ENCODE results near the gene PRRC2A. TPM values are rescaled to one million over a fixed set of nuclear protein-coding genes. Genes with fewer than 3 reads are reported as not detected.

Gene PRRC2A
- 49.4 and 57.4 TPM in 2 replicates for total RNA-seq

DNA sequence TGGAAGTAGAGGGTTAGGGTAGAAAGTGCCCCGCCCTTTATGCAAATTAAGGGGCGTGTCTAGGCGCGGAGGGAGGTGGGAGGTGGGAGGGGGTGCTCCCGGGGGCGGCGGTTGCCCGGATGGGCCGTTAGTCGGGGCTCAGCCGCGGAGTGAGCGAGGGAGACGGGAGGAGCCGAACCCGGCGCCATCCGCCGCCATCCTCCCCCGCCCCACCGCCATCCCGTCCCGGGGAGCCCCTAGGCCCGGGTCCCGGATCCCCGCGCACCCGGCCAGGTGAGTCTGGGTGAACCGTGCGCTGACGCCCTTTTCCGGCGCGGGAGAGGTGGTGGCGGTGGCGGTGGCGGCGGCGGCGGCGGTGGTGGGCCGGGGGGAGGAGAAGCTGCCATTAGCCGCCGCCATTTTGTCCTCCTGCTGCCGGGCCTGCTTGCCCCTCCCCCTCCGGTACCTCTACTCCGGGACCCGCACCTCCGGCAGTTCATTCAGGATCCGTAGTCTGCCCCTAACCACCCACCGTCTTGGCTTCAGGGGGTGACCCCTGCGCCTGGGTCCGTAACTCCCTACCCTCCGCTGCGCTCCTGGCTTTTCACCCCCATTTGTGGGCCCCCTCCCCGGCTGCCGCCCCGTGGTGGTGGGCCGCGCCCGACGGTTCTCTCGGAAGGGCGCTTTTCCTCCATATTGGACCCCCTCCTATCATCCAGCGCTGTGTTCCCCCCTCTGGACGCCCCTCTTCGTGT lies at the start of gene PRRC2A:
Gene PRRC2A, plus strand, starts transcription at position 130 of the 734 bp plus-strand sequence. CDS start 2,075 bp downstream, outside the sequence.

DNA sequence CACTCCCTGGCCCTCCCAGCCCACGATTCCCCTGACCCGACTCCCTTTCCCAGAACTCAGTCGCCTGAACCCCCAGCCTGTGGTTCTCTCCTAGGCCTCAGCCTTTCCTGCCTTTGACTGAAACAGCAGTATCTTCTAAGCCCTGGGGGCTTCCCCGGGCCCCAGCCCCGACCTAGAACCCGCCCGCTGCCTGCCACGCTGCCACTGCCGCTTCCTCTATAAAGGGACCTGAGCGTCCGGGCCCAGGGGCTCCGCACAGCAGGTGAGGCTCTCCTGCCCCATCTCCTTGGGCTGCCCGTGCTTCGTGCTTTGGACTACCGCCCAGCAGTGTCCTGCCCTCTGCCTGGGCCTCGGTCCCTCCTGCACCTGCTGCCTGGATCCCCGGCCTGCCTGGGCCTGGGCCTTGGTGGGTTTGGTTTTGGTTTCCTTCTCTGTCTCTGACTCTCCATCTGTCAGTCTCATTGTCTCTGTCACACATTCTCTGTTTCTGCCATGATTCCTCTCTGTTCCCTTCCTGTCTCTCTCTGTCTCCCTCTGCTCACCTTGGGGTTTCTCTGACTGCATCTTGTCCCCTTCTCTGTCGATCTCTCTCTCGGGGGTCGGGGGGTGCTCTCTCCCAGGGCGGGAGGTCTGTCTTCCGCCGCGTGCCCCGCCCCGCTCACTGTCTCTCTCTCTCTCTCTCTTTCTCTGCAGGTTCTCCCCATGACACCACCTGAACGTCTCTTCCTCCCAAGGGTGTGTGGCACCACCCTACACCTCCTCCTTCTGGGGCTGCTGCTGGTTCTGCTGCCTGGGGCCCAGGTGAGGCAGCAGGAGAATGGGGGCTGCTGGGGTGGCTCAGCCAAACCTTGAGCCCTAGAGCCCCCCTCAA lies 48.2 kb upstream of the PRRC2A start, which contains the start of gene LTA:
Gene LTA, plus strand, starts transcription at position 249 of the 871 bp plus-strand sequence. Its CDS starts 454 bp downstream, at position 703.

DNA sequence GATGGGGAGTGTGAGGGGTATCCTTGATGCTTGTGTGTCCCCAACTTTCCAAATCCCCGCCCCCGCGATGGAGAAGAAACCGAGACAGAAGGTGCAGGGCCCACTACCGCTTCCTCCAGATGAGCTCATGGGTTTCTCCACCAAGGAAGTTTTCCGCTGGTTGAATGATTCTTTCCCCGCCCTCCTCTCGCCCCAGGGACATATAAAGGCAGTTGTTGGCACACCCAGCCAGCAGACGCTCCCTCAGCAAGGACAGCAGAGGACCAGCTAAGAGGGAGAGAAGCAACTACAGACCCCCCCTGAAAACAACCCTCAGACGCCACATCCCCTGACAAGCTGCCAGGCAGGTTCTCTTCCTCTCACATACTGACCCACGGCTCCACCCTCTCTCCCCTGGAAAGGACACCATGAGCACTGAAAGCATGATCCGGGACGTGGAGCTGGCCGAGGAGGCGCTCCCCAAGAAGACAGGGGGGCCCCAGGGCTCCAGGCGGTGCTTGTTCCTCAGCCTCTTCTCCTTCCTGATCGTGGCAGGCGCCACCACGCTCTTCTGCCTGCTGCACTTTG lies 45.1 kb upstream of the PRRC2A start, which contains the start of gene TNF:
Gene TNF, plus strand, starts transcription at position 231 of the 567 bp plus-strand sequence. Its CDS starts 177 bp downstream, at position 408.

DNA sequence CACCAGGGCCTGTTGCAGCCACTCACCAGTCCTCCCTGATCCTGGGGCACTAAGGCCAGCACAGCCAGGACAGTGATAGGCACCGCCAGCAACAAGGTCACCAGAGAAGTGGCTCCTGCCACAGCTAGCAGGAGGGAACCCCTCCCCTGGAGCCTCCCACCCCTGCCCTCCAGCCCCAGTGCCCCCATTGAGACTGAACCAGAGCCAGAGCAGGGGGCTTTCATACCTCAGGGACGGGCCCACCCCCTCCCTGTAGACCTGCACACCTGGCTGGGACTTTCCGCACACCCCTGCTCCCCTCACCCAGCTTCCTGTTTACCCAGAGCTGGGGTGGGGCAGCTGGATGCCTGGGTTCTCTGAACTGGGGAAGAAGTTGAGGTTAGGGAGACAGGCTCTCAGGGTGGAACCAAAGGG lies 38.3 kb upstream of the PRRC2A start, which contains the start of gene LTB:
Gene LTB, minus strand, starts transcription at position 195 of the 414 bp plus-strand sequence. Its CDS starts 7 bp downstream, at position 188.

DNA sequence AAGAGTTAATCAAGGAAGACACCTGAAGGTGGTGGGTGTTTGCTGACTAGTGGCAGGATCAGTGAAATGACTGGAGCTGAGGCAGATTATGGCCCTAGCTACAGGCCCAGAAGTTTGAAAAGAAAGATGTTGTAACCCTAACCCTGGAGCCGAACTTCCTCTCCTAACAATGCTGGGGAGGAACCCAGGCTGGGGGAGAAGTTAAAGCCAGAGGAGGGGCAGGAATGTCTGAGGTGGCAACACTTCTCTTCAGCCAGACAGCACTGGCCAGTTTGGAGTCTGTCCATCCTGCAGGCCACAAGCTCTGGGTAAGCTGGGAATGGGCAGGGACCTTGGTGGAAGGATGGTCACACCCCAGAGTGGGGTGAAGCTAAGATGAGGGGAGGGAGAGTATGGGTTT lies 34.5 kb upstream of the PRRC2A start, which contains the start of gene LST1:
Gene LST1, plus strand, starts transcription at position 270 of the 400 bp plus-strand sequence. CDS start 1,023 bp downstream, outside the sequence.

DNA sequence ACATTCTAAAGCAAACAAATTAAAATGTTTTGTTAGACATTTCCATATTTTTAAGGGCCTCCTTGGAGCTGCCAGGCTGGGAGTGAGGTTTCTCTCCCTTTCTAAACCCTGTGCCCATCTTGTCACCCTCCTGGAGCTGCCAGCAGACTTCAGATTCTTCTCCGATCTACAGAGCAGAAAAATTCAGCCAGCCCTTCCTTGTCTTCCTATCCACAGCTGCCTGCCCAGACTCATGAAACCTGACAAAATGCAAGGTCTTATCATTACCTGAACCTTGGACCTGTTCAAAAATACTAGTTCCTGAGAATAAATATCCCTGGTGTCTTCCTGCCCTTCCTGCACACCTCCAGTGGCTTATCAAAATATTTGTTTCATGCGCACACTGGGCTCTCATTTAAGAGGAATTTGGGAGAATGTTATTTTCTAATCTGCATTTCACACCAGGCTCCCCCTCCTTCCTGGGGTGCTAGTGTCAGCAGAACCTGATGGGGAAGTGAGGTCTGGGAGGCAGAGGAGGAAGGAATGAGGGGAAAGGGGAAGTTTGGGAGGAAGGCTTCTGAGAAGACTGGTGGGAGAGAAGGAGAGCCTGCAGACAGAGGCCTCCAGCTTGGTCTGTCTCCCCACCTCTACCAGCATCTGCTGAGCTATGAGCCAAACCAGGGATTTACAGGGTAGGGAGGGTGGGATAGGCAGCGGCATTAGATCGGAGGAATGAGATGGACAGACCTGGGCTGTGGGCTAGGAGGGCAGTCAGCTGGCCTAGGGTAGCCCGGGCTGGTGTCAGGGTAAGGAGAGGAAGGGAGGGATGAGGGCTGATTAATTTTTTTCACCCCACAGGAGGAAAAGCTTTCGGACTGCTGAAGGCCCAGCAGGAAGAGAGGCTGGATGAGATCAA lies 5.6 kb upstream of the PRRC2A start, which contains the start of gene AIF1:
Gene AIF1, plus strand, starts transcription at position 551 of the 895 bp plus-strand sequence. Its CDS starts 96 bp downstream, at position 647.

DNA sequence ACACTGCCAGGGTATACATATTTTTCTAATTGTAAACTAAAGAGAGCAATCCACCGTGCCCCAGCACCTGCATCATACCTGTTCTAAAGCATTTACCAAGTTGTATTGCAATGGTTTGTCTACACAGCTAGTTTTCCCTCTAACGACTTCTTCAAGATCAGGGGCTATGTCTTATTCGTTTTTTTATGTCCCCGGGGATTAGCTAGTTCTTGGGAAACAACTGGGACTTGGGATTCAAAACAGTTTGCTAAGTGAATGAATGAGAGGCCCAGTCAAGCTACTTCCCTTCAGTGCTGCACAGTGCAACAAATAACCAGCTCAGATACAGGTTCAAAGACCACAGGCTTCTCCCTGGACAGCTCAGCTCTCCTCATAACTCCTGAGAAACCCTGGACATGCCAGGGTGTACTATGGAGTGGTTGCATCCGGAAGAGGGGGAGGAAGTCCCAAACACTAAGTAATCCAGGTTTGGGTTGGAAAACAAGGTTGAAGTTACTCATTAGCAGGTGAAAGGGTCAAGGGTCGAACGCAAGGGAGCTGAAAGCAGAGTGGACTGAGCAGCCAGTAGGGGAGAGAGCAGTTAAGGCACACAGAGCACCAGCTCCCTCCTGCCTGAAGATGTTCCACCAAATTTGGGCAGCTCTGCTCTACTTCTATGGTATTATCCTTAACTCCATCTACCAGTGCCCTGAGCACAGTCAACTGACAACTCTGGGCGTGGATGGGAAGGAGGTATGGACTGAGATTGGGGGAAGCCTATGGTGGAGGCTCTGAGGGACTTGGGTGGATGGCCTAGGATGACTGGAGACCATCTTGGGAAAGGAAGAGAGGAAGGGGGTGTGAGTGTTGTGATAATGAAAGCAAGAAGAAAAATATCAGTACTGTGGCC lies 35.1 kb downstream of the PRRC2A start, which contains the start of gene APOM:
Gene APOM, plus strand, starts transcription at position 546 of the 889 bp plus-strand sequence. Its CDS starts 73 bp downstream, at position 619.

DNA sequence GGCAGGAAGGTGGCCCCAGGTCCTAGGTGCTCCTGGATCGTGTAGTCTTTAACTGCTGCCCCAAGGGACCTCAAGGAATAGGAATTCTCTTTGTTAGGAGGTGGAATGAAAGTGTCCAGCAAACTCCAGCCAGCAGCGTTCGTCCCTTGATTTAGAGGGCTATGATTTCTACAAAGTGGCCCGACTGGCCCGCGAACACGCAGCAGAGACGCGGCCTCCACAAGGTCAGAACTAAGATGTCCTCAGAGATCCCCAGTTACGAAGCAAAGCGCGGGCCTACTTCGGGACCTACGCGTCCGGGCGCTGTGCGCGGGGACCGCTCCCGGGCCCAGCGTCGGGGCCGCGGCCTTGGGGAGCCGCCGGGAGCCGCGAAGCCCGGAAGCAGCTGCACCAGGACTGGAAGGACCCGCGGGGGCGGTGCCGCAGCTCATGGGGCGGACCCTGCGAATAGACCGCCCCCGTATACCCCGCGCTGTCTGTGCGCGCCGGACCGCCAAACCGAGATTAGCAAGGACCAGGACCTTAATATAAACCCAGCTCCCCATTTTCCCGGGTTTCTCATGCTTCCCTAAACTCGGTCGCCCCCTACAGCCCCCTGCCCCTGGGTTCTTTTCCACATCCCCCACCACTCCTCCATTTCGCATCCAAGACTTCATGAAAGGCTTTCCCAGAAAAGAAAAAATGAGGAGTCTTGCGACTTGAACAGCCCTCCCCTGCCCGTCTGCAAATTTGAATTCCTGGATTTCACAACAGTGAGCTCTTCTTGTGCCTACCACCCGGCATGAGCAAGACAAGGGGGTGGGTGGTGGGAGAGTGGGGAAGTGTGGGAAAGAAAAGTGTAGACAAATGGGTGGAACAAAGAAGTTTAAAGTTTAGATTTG lies 40.1 kb downstream of the PRRC2A start, which contains the start of gene C6orf47:
Gene C6orf47, minus strand, starts transcription at position 398 of the 881 bp plus-strand sequence. CDS start 831 bp downstream, outside the sequence.

DNA sequence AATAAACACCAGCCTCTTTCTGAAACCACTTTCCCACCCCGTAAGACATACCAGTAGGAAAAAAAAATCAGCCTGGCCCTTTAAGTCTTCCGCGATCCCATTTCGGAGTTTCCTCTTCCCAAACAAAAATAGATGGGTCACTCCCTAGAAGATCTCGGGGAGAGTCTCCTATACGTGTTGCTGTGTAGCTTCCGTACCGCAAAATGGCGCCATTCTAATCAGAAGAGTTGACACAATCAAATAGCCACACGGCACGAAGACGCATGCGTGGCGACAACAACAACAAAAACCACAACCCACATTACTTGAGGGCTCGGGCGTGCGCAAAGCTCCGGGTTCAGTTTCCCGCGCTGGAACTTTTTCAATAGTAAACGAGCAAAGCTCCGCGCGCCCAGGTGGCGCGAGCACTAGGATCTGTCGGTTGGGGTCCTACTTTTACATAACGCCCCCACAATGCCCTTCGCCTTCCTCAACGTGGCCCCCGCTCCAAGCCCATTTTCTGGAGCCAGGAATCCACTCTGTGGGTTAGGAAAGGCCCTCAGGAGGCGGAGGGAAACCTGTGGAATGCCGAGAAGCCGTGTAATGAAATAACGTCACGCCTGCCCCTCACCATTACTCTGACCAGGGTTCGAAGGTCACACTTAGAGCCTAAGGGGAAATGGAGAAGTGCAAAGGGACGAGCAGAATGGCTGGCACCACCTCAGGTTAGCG lies 44.4 kb downstream of the PRRC2A start, which contains the start of gene GPANK1:
Gene GPANK1, minus strand, starts transcription at position 208 of the 711 bp plus-strand sequence. CDS start 519 bp downstream, outside the sequence.

DNA sequence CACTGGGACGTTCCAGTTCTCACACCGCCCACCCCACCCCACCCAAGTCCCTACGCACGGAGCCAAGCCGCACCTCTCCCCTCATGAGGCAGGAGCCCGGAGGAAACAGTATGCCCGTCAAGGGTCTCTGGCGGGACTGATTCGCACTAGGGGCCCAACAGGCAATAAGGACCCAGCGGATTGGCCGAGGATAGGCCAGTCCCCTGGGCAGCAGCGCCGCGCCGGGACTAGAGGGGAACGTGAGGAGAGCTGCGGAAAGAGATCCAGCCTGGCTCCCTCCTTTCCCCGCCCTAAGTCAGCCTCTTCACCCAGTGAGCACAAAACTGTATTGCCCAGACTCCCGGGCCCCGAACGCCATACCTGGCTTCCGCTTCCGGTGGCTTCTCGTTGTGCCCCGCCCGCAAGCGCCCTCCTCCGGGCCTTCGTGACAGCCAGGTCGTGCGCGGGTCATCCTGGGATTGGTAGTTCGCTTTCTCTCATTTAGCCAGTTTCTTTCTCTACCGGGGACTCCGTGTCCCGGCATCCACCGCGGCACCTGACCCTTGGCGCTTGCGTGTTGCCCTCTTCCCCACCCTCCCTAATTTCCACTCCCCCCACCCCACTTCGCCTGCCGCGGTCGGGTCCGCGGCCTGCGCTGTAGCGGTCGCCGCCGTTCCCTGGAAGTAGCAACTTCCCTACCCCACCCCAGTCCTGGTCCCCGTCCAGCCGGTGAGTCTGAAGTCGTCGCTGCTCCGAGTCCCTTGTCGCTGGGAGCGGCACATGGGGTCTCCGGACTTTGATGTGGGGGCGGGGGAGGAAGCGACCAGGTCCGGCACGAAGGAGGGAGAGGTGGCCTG lies 45.2 kb downstream of the PRRC2A start, which contains the start of gene CSNK2B:
Gene CSNK2B, plus strand, starts transcription at position 580 of the 836 bp plus-strand sequence. CDS start 752 bp downstream, outside the sequence.

DNA sequence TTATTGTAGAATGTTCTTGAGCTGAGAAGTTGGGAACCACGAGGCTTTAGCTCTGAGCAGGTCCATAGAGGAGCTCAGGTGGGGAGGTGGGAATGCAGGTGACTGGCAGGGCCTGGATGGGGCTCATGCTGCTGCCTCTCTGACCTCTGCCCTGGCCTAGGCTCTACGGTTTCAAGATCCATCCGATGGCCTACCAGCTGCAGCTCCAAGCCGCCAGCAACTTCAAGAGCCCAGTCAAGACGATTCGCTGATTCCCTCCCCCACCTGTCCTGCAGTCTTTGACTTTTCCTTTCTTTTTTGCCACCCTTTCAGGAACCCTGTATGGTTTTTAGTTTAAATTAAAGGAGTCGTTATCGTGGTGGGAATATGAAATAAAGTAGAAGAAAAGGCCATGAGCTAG lies 49.2 kb downstream of the PRRC2A start, which contains the start of gene LY6G5B:
Gene LY6G5B, plus strand, starts transcription at position 301 of the 400 bp plus-strand sequence. CDS start 975 bp downstream, outside the sequence.

DNA sequence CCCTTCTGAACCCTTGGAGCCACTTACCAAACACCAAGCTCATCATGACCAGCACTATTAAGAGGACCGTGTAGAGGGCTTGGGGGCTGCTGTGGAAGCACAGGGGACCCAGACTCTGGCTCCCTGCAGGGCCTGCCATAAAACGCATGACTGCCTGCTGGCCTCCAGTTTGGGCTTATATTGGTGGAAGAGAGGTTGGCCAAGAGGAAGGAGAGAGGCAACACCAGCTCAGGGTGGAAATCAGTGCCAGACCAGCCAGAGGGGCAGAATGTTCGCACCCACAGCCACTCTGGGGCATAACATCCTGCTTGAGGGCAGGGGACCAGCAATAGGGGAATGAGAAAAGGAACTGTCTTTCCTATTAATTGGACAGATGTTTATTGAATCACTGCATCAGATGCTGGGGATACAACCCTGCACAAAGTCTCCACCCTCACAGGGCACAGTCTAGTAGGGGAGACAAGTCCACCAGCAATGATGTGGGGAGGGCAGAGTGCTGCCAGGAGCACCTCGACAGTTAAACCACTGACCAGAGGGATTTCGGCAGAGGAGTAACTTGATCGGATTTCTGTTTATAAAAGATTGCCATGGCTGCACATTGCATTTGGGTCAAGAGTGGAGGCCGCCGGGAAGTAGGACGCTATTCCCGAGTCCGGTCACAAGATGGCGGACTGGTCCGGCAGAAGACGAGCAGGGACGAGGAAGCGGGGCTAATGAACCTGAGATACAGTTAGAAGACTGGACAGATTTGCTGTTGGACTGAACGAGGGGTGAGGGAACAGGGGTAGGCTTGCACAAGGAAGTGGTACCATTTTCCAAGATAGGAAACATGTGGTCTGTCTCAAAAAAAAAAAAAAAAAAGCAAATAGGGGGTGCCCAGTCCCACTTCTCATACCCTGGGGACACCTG lies 60.0 kb downstream of the PRRC2A start, which contains the start of gene LY6G5C:
Gene LY6G5C, minus strand, starts transcription at position 842 of the 909 bp plus-strand sequence. Its CDS starts 694 bp downstream, at position 148.

